ENCODE data around the gene KCNA3. TPM values are rescaled to one million over a fixed set of nuclear protein-coding genes. Genes with fewer than 3 reads are reported as not detected.

The KCNA3 gene
- total RNA-seq, 1 experiment from 2014 or later = 1.2 TPM

GRCh38 chr1:110682898-110683297, 8.2 kb upstream of the KCNA3 start:
- ChIA-PET CTCF (interaction anchor here (1.0 kb wide), 1 partner anchor 9 kb away, joined by 3 read pairs; the partner anchor contains the start of gene KCNA3), POLR2A (no interaction called here)
- H3K27ac Mint-ChIP-seq = no peak overlapping the region
- no peak for DNase-seq (ENCODE audit: low spot score)
- no peak for ATAC-seq
- H3K36me3 Mint-ChIP-seq = no peaks in the 10 kb centered on the region
- TF ChIP-seq JUN (CRISPR knock-in tag; IDR thresholded peaks at IDR 0.05) = no peak
- no peak for TF ChIP-seq NR1H2 (CRISPR knock-in tag; IDR thresholded peaks at IDR 0.05)
- TF ChIP-seq ZNF121 (CRISPR knock-in tag; IDR thresholded peaks at IDR 0.05) = no peak
- TF ChIP-seq ZNF263 (CRISPR knock-in tag; IDR thresholded peaks at IDR 0.05; ENCODE audit: low read depth) = no peak
- no peak for TF ChIP-seq MXD4 (CRISPR knock-in tag; IDR thresholded peaks at IDR 0.05; ENCODE audit: borderline replicate concordance)
- TF ChIP-seq IRF2 (CRISPR knock-in tag; IDR thresholded peaks at IDR 0.05; ENCODE audit: borderline replicate concordance, low read depth) = no peak
- no peak for TF ChIP-seq PRRX2 (CRISPR knock-in tag; IDR thresholded peaks at IDR 0.05)
- TF ChIP-seq ZMAT4 (CRISPR knock-in tag; IDR thresholded peaks at IDR 0.05) = no peak
- TF ChIP-seq ATF1 (CRISPR knock-in tag; IDR thresholded peaks at IDR 0.05) = no peak
- TF ChIP-seq ZNF396 (CRISPR knock-in tag; IDR thresholded peaks at IDR 0.05; ENCODE audit: borderline replicate concordance) = no peak
- TF ChIP-seq ZNF317 (CRISPR knock-in tag; IDR thresholded peaks at IDR 0.05; ENCODE audit: borderline replicate concordance, low read depth) = no peak
- TF ChIP-seq IRF1 (CRISPR knock-in tag; IDR thresholded peaks at IDR 0.05) = no peak
- TF ChIP-seq ARID4B (CRISPR knock-in tag; IDR thresholded peaks at IDR 0.05; ENCODE audit: borderline replicate concordance) = no peak
- no peak for TF ChIP-seq ZBTB21 (CRISPR knock-in tag; IDR thresholded peaks at IDR 0.05; ENCODE audit: borderline replicate concordance)
- TF ChIP-seq SP1 (CRISPR knock-in tag; conservative IDR thresholded peaks at IDR 0.05) = no peak
- no peak overlapping the region for H3K4me3 Mint-ChIP-seq
- H3K27me3 Mint-ChIP-seq (ENCODE audit: low read depth) = peaks cover 29% of the 10 kb centered on the region
- peaks cover 4% of the 10 kb centered on the region for H3K4me1 Mint-ChIP-seq
- no peaks in the 10 kb centered on the region for H3K9me3 Mint-ChIP-seq

GRCh38 chr1:110680036-110680735, 5.4 kb upstream of the KCNA3 start:
- ChIA-PET CTCF (interaction anchor here (1.2 kb wide), 1 partner anchor 101 kb away, joined by 3 read pairs; no protein-coding TSS in a partner anchor), POLR2A (interaction anchor here (0.6 kb wide), 1 partner anchor 147 kb away, joined by 3 read pairs; no protein-coding TSS in a partner anchor)
- Mint-ChIP-seq H3K4me1 (peaks cover 8% of the 10 kb centered on the region), H3K27ac (no peak overlapping the region), H3K9me3 (no peaks in the 10 kb centered on the region), H3K4me3 (no peak overlapping the region), H3K36me3 (no peaks in the 10 kb centered on the region), H3K27me3 (ENCODE audit: low read depth) (peaks cover 56% of the 10 kb centered on the region)
- TF ChIP-seq TCF7 (CRISPR knock-in tag; IDR thresholded peaks at IDR 0.05; ENCODE audit: low read depth) (no peak), IRF2 (CRISPR knock-in tag; IDR thresholded peaks at IDR 0.05; ENCODE audit: borderline replicate concordance, low read depth) (no peak), ZNF532 (CRISPR knock-in tag; IDR thresholded peaks at IDR 0.05; ENCODE audit: borderline replicate concordance) (no peak), PRDM15 (CRISPR knock-in tag; IDR thresholded peaks at IDR 0.05) (no peak), RORB (CRISPR knock-in tag; IDR thresholded peaks at IDR 0.05) (no peak)
- DNase-seq (ENCODE audit: low spot score) (no peak), ATAC-seq (no peak)
